NCI-H128 (cell line): Measurements from ENCODE around the gene MAT2A.
"Not testable (repeated sequence)": the region's sequence is repeated elsewhere in the genome, so short reads cannot be mapped to it uniquely, and the experiment has no call there.

Source experiments
- DNase-seq: peaks from one replicate; lab custom pipeline; 2025; ENCODE audit not compliant: unreplicated experiment; lab: John Stamatoyannopoulos, UW

MAT2A gene

DNA sequence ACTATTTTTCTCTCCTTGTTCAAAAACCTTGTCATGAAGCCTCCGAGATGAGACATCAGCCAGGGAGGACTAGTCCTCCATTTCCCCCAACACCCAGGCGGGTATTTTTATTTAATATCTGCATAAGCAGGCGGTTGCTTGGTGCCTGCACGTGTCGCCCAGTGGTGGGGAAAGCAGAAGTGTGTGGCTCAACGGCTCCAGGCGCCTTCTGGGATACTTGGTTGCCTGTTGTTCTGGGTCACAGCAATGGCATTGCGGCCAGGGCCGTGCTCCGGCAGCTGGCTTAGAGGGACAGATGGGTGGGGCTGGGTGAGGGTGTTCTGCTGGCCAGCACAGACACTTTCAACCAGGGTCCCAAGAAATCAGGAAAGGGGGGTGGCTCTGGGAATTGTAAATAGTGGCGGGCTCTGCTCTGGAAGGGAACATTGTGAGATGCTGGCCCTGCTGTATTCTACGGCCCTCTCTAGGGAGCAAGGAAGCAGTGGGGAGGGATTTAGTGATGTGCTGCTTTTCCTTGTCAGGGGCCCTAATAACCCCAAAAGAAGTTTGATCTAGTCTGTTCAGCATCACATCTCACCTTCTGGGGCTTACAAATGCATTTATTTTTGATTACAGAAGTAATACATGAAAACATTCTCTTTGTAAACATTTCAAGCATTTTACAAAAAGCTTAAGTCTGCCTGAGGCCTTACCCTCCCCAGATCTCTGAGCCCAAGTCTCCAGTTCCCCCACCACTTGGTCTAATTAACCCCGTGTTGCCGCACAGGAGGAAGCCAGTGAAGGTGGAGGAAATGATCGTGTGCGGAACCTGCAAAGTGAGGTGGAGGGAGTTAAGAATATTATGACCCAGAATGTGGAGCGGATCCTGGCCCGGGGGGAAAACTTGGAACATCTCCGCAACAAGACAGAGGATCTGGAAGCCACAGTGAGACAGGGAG, 39.5 kb downstream of the MAT2A start:
- DNase-seq = no peak

DNA sequence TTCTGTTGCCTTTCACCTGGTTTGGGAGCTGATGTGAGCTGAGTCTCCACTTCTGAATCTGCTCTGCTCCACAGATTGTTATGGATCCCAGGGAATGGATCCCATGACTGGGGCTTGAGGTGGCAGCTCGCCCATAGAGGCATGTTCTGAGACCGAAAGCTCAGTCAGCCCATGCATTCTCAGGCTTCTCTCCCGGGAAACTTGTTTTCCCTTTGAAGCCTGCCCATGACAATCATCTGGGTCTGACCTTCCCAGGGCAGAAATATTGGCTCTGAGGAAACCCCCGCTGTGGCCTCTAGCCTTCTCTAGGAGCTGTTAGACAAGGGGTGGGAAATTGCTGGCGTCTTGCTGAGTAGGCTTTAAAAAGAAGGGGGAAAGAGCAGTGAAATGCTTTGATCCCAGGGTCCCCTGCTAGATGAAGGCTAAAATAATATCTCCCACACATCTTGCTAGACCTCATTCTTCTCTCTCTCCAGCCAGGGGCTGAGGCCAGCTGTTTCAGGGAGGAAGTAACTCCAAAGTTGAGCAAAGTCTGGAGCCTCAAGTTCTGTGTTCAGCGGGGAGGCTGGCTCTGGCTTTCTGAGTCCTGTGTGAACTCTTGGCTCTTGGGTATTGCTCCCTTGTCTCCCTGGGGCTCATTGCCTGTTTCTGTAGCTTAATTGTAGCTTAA, 40.4 kb downstream of the MAT2A start:
- no peak for DNase-seq

DNA sequence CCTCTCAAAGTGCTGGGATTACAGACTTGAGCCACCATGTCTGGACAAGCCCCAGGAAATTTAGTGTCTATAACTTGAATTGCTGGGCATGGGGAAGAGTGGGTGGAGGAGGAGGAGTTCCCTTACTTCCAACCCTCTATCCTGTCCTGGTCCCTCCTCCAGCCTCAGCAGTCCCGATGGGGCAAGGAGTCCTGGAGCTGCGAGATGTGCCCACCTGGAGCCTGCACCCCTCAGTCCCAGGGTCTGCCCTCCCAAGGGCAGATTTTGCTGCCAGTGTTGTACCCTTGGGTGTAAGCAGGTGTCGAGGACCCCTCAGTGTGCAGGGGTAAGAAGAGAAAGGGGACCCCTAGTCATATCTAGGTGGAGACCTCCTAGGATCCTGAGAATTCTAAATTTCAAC, 41.2 kb downstream of the MAT2A start:
- no peak for DNase-seq

DNA sequence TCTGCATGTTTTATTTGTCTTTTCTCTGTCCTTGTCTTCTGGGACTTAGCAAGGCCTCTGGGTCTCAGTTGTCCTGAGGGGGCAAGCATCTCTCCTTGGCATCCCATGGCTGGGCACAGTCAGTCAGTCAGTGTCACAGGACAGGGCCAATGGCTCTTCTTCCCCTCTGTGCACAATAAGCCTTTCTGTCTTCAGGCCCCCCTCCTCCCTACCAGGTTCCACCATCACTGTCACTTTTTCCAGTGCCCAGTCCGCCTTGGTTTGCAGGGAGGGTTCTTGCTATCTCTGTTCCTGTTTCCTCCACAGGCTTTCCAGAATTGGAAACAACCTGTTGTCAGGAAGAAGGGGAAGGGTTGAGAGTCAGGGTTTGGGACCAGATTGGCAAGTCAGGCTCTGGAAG, 43.5 kb downstream of the MAT2A start:
- DNase-seq = no peak

DNA sequence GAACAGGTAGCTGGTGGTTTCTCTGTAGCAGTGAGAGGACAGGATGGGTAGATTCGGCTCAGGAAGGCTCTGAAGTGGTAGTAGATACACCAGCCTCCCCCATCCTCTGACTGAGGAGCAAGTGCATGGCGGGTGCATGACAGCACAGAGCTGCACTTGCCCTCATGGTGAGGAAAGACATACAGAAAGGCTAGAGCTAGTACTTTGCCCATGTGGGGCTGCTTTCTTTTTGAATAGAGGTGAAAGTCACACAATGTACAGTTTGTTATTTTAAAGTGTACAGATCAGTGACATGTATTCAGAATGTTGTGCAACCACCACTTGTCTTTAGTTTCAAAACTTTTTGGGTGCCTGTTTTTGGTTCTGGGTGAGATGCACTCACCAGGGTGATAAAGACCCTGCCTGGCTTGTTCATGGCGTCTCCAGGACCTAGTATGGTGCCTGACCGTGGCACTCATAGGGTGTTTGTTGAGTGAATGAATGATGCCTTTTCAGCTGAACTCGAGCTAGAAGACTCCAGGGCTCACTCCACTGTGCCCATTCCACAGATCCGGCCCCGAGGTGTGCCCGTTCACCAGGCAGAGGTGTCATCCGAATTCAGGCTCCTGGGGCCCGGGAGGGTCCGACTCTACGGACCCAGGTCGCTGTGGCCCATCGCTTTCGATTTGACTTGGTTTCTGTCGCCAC, 44.8 kb downstream of the MAT2A start:
- DNase-seq = no peak

DNA sequence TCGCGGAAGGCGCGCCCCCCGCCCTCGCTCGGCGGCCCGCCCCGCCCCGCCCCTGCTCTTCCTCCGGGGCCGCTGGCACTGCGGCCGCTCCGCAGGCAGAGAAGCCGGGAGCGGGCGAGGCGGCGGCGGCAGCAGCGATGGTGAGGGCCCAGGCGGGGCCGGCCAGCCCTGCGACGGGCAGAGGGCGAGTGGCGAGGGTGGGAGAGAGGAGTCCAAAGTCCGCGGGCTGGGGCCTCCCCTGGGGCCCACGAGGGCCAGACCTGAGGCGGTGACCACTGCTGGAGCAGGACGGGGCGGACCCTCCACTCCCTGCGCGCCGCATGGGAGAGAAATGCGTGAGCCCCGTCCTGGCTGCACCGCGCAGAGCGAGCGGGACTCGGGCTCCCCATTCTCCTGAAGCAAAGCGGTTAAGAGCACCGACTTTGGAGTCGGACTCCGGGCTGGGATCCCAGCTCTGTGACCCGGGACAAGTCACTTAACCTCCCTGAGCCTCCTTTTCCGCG, 45.4 kb downstream of the MAT2A start, which contains the start of gene VAMP5:
Gene VAMP5, plus strand, starts transcription at position 78 of the 503 bp plus-strand sequence. Its CDS starts 60 bp downstream, at position 138.
- DNase-seq = no peak

DNA sequence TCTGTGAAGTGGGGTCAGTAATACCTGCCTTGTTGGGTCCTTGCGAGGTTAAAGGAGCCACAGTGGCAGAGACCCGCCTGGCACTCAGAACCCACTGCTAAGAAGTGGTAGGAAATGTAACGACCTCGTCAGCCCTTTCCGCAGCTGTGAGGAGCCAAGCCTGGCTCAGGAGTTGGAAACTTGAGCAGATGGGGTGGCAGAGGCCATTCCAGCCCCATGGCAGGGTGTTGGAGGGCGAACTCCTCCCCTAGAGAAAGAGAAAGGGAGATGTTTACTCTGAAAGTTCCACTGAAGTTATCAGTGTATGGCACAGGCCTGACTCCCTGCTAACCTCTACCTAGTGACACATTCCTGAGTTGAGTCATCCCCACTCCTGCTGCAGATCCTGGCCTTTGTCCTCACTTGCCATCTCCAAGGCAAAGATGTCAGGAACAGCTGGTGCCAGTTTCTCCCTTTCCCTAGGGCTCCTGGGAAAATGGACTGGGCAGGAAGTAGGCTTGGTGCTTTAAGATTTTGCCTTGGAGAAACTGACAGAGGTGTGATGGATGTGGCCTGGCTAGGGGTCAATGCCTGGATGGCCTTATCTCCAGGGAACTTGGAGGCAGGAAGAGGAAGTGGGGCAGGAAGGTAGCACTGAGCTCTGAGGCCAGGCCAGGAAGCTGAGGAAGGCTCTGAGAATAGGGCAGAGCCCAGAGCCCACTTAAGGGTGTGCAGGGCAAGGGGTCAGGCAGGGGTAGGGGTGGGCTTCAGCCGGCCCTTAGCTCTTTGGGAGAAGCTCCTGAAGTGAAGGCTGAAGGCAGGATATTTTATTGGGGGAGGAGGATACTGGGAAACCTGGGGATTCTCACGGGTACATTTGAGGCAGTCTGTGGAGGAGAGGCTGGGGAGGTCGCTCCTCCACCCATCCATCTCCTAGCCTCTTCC, 46.2 kb downstream of the MAT2A start:
- no peak for DNase-seq

DNA sequence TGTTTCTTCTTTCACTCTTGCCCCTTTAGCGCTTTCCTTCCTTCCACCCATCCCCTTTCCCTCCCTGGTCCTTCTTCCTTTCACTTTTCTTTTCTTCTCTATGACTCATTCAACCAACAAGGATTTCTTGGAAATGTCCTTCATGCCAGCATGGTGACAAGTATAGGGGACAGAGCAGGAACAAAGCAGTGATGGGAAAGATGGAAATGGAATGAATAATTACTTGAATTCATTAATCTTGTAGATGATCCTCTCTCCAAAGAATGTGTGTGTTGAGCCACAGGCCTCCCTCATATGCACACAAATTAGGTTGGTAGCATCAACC, 46.8 kb downstream of the MAT2A start:
- DNase-seq = no peak

DNA sequence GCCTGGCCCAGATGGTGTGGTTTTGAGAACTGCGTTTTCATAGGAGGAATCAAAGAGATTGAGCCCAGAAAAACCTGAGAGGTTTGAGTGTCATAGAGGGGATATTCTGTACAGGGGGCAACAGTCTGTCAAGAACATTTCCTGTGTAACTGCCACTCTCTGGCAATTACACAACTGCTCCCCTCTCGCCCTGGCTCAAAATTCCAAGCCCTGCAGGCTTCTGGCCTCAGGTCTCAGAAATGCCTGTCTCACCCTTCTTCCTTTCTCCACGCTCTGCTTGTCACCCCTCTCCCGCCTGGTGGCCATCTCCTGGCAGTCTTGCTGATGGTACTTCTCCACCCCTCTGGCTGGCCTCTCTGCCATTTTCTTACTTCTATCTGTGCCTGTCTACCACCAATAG, 49.3 kb downstream of the MAT2A start:
- DNase-seq = no peak

DNA sequence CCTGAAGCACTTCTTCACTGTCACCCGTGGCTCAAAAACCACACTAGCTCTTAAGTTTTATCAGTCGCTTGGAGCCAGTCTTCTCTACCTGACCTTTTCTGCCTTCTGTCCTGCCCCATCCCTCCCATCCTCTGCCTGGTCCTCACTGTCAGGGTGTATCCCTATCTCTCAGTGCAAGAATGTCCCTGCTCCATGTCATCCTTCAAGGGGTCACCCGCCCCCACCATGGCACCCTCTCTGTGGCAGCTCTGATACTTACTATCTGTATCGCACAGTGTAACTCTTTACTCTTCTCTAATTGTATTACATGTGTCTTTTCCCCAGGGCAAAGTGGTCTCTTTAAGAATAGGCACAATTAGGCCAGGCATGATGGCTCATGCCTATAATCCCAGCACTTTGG, 49.7 kb downstream of the MAT2A start:
- no peak for DNase-seq

DNA sequence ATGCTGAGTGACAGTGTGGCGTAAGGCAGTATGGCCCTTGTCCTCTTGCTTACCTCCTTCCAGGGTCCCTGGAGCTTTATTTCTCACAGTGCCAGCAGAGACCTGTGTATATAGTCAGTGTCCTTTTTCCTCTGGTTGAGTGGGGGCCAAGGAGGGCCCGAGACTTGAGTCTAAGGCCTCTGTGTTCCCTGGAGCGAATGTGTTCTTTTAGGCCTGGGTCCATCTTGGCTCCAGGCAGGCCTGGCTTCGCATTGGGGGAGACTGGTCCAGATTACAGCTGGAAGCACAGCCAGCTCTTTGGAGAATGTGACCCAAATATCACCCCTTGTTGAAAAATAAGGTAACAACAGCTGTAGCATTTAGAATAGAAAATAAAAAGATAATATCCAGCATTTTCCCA, 50.2 kb downstream of the MAT2A start:
- no peak for DNase-seq

DNA sequence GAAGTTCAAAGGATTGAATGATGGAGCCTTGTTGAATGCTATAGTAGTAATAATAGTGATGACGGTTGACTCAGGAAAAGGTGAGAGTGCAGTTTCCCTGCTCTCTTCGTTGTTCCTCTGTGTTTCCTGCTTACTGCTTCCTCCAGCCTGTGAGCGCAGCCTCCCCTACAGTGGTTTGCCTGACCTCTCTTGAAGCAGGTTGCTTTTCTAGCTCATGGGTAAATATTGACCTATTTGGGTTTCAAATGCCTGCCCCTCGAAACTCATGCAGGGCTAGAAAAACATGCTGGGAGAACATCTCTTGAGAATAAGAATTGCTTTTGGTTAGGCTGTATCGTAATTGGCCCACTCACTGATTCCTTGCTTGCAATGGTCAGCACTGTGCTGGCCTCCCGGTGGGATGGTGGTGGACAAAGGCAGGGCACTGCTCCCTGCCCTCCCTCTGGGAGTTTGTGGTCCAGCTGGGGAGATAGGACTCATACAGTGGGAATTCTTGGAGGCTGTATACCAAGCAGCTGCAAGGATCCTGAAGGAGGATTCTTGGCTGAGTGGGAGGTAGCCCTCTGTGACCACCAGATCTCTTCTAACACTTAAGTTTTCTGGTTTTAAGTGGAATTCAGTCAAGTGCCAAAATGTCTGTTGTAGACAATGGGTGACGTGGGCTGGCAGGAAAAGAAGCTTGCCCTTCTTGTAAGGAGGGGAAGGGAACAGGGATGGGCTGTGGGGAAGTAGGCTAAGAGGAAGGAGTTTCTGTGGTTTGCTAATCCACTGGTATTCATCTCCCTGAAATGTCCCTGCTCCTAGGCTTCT, 51.2 kb downstream of the MAT2A start:
- no peak for DNase-seq

DNA sequence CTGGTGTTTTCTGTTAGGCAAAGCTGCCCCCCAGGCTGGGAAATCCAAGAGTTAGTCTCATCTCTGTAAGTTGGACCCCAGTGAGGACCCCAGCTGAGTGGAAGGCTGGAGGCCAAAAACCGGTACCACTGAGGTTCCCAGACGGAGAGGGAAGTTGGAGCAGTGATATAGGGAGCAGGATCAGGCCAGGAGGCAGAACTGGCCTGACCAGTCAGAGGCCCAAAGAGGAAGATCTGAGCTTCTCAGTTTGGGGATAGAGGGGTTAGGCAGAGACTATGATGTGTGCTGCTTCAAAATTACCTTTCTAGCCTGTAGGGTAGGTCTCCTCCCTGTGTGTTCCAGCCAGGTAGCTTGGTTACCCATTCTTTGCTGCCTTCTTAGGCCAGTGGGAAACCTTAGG, 52.0 kb downstream of the MAT2A start:
- DNase-seq = no peak

DNA sequence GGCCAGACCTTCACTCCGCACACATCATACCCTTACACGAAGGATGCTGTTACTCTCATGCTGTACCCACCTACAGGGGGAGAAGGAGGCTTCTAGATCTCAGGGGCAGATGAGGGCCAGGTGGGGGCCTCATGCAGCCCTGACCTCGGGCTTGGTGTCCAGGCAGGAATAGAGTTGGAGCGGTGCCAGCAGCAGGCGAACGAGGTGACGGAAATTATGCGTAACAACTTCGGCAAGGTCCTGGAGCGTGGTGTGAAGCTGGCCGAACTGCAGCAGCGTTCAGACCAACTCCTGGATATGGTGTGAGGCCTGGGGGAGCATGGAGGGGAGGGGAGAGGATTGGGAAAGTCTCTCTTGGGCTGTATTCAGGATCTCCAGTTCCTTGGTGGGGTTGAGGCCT, 52.6 kb downstream of the MAT2A start:
- no peak for DNase-seq

DNA sequence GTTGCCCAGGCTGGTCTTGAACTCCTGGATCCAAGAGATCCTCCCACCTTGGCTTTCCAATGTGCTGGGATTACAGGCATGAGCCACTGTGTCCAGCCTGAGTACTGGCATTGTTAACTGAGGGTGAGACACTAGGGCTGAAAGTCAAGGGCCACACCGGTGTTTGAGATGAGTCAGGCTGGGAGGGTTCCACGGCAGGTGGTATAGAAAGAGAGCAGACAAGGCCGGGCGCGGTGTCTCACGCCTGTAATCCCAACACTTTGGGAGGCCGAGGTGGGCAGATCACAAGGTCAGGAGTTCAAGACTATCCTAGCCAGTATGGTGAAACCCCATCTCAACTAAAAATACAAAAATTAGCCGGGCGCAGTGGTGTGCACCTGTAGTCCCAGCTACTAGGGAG, 53.3 kb downstream of the MAT2A start:
- DNase-seq = not testable (repeated sequence)

DNA sequence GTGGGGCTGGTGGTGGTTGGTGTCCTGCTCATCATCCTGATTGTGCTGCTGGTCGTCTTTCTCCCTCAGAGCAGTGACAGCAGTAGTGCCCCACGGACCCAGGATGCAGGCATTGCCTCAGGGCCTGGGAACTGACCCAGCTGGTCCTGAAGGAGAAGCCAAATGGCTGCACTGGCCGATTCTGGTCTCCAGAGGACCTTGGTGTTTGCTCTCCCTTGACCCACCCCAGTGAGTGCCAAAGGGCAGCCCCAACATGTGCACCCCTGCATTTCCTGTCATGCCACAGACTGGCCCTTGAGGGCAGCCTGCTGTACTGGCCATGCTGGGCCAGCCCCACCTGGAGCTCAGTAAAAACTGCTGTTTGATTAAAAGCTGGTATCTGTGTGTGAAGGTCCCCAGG, 54.1 kb downstream of the MAT2A start:
- no peak for DNase-seq
